Loucy (cell line): Measurements from ENCODE around the gene DYNLL1.

Source experiments
- H2AFZ ChIP-seq: fragments of 200-600 bp; sonication (generic); 2 replicates; pipeline ENCODE4 v1.6.0; 2016; ENCODE audit warnings: antibody characterized with exemption, mild to moderate bottlenecking, low read length, moderate library complexity
- H3F3A ChIP-seq: fragments of 200-600 bp; 2 replicates; pipeline ENCODE4 v1.6.0; 2016; ENCODE audit warnings: antibody characterized with exemption, low read depth, mild to moderate bottlenecking
- H3K27me3 ChIP-seq: fragments of 200-600 bp; sonication (generic); 2 replicates; pipeline ENCODE4 v1.6.1; 2014; ENCODE audit warnings: low read length, mild to moderate bottlenecking; ENCODE audit not compliant: insufficient read depth, poor library complexity, severe bottlenecking
- H3K36me3 ChIP-seq: fragments of 200-600 bp; sonication (generic); 2 replicates; pipeline ENCODE4 v1.6.1; 2016; ENCODE audit warnings: low read length; ENCODE audit not compliant: insufficient read depth
- H3K4me1 ChIP-seq: fragments of 200-600 bp; sonication (generic); 2 replicates; pipeline ENCODE4 v1.5.1; 2014; ENCODE audit warnings: low read length, mild to moderate bottlenecking; ENCODE audit not compliant: insufficient read depth, poor library complexity, severe bottlenecking
- H3K4me2 ChIP-seq: fragments of 200-600 bp; sonication (generic); 2 replicates; pipeline ENCODE4 v1.6.0; 2014; ENCODE audit warnings: antibody characterized with exemption, low read length, low read depth, mild to moderate bottlenecking; ENCODE audit not compliant: poor library complexity, severe bottlenecking
- H3K4me3 ChIP-seq: fragments of 200-600 bp; sonication (generic); 2 replicates; pipeline ENCODE4 v1.5.1; 2014; ENCODE audit warnings: low read length, mild to moderate bottlenecking, mixed read lengths; ENCODE audit not compliant: poor library complexity, severe bottlenecking
- H3K79me2 ChIP-seq: fragments of 200-600 bp; sonication (generic); 2 replicates; pipeline ENCODE4 v1.6.1; 2014; ENCODE audit warnings: low read length; ENCODE audit not compliant: insufficient read depth
- H3K9ac ChIP-seq: fragments of 200-600 bp; sonication (generic); 2 replicates; pipeline ENCODE4 v1.6.0; 2014; ENCODE audit warnings: mild to moderate bottlenecking, low read depth, low read length, moderate library complexity; ENCODE audit not compliant: poor library complexity, severe bottlenecking
- H3K9me2 ChIP-seq: fragments of 200-600 bp; sonication (generic); replicated peaks from 2 replicates; pipeline ENCODE4 v1.6.1; 2016; ENCODE audit warnings: low read depth, low read length, mixed read lengths
- H3K9me3 ChIP-seq: fragments of 200-600 bp; sonication (generic); 2 replicates; pipeline ENCODE4 v1.6.1; 2014; ENCODE audit warnings: mild to moderate bottlenecking, antibody characterized with exemption, low read length, low read depth; ENCODE audit not compliant: insufficient read depth
- H4K20me1 ChIP-seq: fragments of 200-600 bp; sonication (generic); 2 replicates; pipeline ENCODE4 v1.6.0; 2014; ENCODE audit warnings: antibody characterized with exemption, low read length, mild to moderate bottlenecking; ENCODE audit not compliant: insufficient read depth, poor library complexity, severe bottlenecking
- EZH2phosphoT487 ChIP-seq: fragments of 200-600 bp; IDR thresholded peaks from 2 replicates; pipeline ENCODE4 v1.6.1; 2018; ENCODE audit warnings: antibody characterized with exemption, mild to moderate bottlenecking, moderate library complexity, borderline replicate concordance
- TF ChIP-seq, protein P1 (sequence below): fragments of 200-600 bp; sonication (generic); conservative IDR thresholded peaks from 2 replicates; pipeline ENCODE4 v1.5.1; 2014; ENCODE audit warnings: mild to moderate bottlenecking, antibody characterized with exemption, low read length

DYNLL1 gene

DNA sequence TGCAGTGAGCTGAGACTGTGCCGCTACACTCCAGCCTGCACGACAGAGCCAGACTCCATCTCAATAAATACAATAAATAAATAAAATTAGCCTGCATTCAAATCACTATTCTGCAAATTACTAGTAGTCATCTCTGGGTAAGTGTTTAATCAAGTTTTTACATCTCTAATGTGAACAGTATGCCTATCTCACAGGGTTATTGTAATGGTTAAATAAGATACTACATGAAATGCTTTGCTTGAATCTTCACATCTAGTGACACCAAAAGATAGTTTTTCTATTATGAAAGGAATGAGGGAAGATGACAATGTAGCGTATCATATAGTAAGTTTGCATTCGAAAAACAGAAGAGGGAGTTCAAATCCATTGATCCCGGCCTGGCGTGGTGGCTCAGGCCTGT is 28.5 kb upstream of the DYNLL1 start:
- peaks cover 88% of the 10 kb centered on the region for H3K79me2 ChIP-seq
- TF ChIP-seq, protein P1, sequence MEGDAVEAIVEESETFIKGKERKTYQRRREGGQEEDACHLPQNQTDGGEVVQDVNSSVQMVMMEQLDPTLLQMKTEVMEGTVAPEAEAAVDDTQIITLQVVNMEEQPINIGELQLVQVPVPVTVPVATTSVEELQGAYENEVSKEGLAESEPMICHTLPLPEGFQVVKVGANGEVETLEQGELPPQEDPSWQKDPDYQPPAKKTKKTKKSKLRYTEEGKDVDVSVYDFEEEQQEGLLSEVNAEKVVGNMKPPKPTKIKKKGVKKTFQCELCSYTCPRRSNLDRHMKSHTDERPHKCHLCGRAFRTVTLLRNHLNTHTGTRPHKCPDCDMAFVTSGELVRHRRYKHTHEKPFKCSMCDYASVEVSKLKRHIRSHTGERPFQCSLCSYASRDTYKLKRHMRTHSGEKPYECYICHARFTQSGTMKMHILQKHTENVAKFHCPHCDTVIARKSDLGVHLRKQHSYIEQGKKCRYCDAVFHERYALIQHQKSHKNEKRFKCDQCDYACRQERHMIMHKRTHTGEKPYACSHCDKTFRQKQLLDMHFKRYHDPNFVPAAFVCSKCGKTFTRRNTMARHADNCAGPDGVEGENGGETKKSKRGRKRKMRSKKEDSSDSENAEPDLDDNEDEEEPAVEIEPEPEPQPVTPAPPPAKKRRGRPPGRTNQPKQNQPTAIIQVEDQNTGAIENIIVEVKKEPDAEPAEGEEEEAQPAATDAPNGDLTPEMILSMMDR, result no peak
- no peak for TF ChIP-seq EZH2phosphoT487
- H3K9ac ChIP-seq, result peak overlapping the region; percentile 81
- peak overlapping the region; percentile 97 for H3K4me3 ChIP-seq
- H3K4me1 ChIP-seq, result peaks cover 56% of the 10 kb centered on the region
- peaks cover 41% of the 10 kb centered on the region for H3K36me3 ChIP-seq
- no peaks in the 10 kb centered on the region for H3K9me3 ChIP-seq
- H3K9me2 ChIP-seq, result no peaks in the 10 kb centered on the region
- no peak overlapping the region for H2AFZ ChIP-seq
- H3F3A ChIP-seq, result no peaks in the 10 kb centered on the region
- no peaks in the 10 kb centered on the region for H3K27me3 ChIP-seq
- peaks cover 68% of the 10 kb centered on the region for H4K20me1 ChIP-seq
- H3K4me2 ChIP-seq, result peak overlapping the region; percentile 96

DNA sequence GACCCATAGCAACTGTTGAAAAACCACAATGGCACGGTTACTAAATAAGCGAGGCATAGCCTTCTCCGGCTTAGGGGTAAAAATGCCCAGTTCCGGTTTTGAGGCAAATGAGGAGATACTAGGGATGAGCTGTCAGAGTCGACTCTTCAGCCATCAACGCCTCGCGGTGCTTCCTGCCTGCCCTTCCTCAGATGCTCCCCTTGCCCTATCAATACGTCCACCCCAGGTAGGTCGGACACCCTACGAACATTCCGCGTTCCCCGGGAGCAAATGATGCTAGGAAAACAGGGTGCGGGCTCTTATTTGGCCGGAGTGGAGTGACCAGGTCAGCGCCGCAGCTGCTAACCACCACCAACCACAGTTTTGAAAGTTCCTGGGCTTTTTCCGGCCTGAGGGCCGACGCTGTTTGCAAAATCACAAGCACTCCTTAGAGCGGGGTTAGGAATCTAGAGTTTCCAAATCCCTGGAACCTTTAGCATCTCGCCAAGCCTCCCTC is 27.5 kb upstream of the DYNLL1 start:
- H3K4me3 ChIP-seq, result peak overlapping the region; percentile 97

DNA sequence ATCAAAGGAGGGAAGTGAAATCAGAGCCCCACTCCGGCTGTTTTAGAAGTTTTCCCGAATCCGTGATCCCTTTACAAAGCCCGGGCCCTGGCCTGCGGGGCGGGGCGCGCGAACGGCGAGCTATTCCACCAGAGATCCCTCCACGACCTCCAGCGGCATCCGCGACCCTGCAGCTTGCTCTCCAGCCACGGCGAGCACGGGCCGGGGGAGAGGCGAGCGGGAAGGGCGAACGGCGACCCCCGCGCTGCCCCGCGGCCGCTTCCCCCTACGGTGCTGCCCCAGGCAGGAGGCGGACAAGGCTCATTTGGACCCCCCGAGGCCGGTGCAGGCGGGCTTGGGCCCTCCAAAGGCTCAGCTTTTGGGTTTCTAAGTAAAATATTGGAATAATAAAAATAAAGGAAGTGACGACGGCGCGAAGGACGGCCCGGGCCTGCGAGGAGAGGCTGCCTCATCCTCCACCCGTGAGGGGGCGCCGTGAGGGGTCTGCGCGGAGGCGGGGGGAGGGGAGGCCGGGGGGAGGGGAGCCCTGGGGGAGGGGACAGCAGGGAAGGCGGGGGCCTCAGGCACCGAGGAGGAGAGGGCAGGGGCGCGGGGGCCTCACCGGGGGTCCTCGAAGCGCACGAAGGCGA is 27.0 kb upstream of the DYNLL1 start:
- H3K4me2 ChIP-seq, result peak overlapping the region; percentile 96
- H3K9me3 ChIP-seq, result no peaks in the 10 kb centered on the region
- peaks cover 26% of the 10 kb centered on the region for H3K36me3 ChIP-seq
- peak overlapping the region; percentile 97 for H3K4me3 ChIP-seq
- TF ChIP-seq EZH2phosphoT487, result no peak
- TF ChIP-seq, protein P1, result peak; percentile 30
- H3K9ac ChIP-seq, result peak overlapping the region; percentile 81
- peaks cover 55% of the 10 kb centered on the region for H4K20me1 ChIP-seq
- H3K9me2 ChIP-seq, result no peaks in the 10 kb centered on the region
- peak overlapping the region; percentile 83; the same call in 1 of the 2 replicates for H2AFZ ChIP-seq
- peaks cover 79% of the 10 kb centered on the region for H3K79me2 ChIP-seq
- H3K27me3 ChIP-seq, result no peaks in the 10 kb centered on the region
- H3F3A ChIP-seq, result no peaks in the 10 kb centered on the region
- peaks cover 65% of the 10 kb centered on the region for H3K4me1 ChIP-seq

More for the DNA sequence above, 27.5 kb upstream of the DYNLL1 start:
- TF ChIP-seq EZH2phosphoT487, result no peak
- TF ChIP-seq, protein P1, result no peak
- Histone ChIP-seq H3K4me1 (peaks cover 60% of the 10 kb centered on the region), H2AFZ (no peak overlapping the region), H3K36me3 (peaks cover 31% of the 10 kb centered on the region), H3K79me2 (peaks cover 84% of the 10 kb centered on the region), H3F3A (no peaks in the 10 kb centered on the region), H3K9ac (peak overlapping the region; percentile 81), H3K9me3 (no peaks in the 10 kb centered on the region), H3K27me3 (no peaks in the 10 kb centered on the region), H3K4me2 (peak overlapping the region; percentile 96), H4K20me1 (peaks cover 60% of the 10 kb centered on the region), H3K9me2 (no peaks in the 10 kb centered on the region)
